Measurements from ENCODE around the gene CDK18.
A peak's percentile ranks its signal among the peaks of the same experiment; 100 is the strongest.

The CDK18 gene

GRCh38 chr1:205523891-205524793 is 19.7 kb downstream of the CDK18 start:
- H3K4me3 ChIP-seq (replicated peaks; ENCODE audit: low read depth, low read length), result no peak overlapping the region
- DNase-seq (ENCODE audit: low read depth), result peak; percentile 77

GRCh38 chr1:205524794-205525101 is 20.3 kb downstream of the CDK18 start:
- TF ChIP-seq CTCF (IDR thresholded peaks at IDR 0.05; ENCODE audit: low read length, missing control alignments), result no peak
- no peak overlapping the region for H3K4me3 ChIP-seq (replicated peaks; ENCODE audit: low read depth, low read length)
- DNase-seq (ENCODE audit: low read depth), result no peak

More at GRCh38 chr1:205523891-205524793, 19.7 kb downstream of the CDK18 start:
- peak; percentile 75 for TF ChIP-seq CTCF (IDR thresholded peaks at IDR 0.05; ENCODE audit: low read length, missing control alignments)

GRCh38 chr1:205525495-205526285 is 21.2 kb downstream of the CDK18 start:
- TF ChIP-seq CTCF (IDR thresholded peaks at IDR 0.05; ENCODE audit: low read length, missing control alignments), result no peak
- DNase-seq (ENCODE audit: low read depth), result no peak
- no peak overlapping the region for H3K4me3 ChIP-seq (replicated peaks; ENCODE audit: low read depth, low read length)

- H3K4me3 ChIP-seq (replicated peaks; ENCODE audit: low read depth, low read length), result no peak overlapping the region
- DNase-seq (ENCODE audit: low read depth), result no peak
- no peak for TF ChIP-seq CTCF (IDR thresholded peaks at IDR 0.05; ENCODE audit: low read length, missing control alignments)
Observed at GRCh38 chr1:205526431-205526830, 22.0 kb downstream of the CDK18 start.

GRCh38 chr1:205527931-205528330 is 23.5 kb downstream of the CDK18 start:
- no peak overlapping the region for H3K4me3 ChIP-seq (replicated peaks; ENCODE audit: low read depth, low read length)
- no peak for DNase-seq (ENCODE audit: low read depth)
- TF ChIP-seq CTCF (IDR thresholded peaks at IDR 0.05; ENCODE audit: low read length, missing control alignments), result no peak

- no peak overlapping the region for H3K4me3 ChIP-seq (replicated peaks; ENCODE audit: low read depth, low read length)
- no peak for DNase-seq (ENCODE audit: low read depth)
- no peak for TF ChIP-seq CTCF (IDR thresholded peaks at IDR 0.05; ENCODE audit: low read length, missing control alignments)
Observed at GRCh38 chr1:205528446-205528886, 24.0 kb downstream of the CDK18 start.
